ENCODE measurements around the gene ZNF282. TPM values are rescaled to one million over a fixed set of nuclear protein-coding genes. Genes with fewer than 3 reads are reported as not detected.

The ZNF282 gene
- total RNA-seq, 1 experiment from 2014 or later: 31.4 TPM

DNA sequence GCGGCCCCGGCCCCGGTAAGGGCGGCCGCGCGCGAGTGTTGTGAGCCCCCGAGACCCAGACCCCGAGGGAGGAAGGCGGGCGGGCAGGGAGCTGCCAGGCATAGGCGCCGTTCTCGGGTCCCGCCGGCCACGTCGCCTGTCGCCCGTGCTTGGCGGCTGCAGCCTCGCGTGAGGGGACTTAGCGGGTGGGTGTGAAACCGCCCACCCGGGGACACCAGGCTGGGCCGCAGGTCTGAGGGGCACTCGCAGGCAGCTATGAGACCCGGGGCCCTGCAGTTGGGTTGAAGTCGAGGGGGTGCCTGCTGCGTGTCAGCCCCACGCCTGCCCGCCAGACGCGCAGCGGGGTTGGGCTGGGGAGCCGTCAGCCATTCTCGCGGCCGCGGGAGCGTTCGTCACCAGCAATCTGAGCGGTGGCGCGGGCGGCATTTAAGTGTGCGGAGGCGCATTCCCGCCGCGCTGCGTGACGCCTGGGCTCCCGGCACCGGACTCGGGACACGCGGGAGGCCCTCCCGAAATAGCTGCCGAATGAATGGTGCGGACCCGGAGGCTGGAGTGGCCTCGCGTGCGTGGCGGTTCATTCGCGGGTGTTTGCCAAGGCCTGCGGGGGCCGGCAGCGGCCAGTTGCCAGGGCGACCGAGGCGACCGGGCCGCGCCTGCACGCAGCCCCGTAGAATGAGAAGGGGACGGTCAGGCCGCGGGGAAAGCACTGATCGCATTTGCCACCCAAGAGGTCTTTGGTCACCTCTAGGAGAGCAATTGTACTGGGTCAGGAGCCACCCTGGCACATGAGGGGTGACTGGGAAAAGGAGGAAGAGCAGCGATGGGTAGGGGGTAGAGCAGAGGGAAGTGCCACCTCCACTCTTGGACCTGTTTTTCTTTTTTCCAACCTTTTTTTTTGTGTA lies 47.3 kb upstream of the ZNF282 start:
- Histone ChIP-seq H3K4me1 (ENCODE audit: insufficient read depth, low read length) (peaks cover 35% of the 10 kb centered on the region), H2AFZ (ENCODE audit: low read length) (peak overlapping the region; percentile 79), H3K9ac (ENCODE audit: low read length) (peak overlapping the region; percentile 88), H3F3A (ENCODE audit: low read length, unreplicated experiment) (peaks cover 13% of the 10 kb centered on the region), H3K36me3 (ENCODE audit: low read depth, low read length) (no peaks in the 10 kb centered on the region), H4K20me1 (ENCODE audit: low read length) (no peaks in the 10 kb centered on the region), H3K9me2 (replicated peaks; ENCODE audit: low read length) (no peaks in the 10 kb centered on the region), H3K4me2 (ENCODE audit: low read length) (peak overlapping the region; percentile 93), H3K27me3 (ENCODE audit: low read length) (no peaks in the 10 kb centered on the region), H3K79me2 (ENCODE audit: low read length) (peaks cover 54% of the 10 kb centered on the region), H3K9me3 (ENCODE audit: low read length) (no peaks in the 10 kb centered on the region), H3K4me3 (ENCODE audit: low read length) (peak overlapping the region; percentile 92), H3K27ac (ENCODE audit: low read length) (peak overlapping the region; percentile 36)
- TF ChIP-seq, protein P1, sequence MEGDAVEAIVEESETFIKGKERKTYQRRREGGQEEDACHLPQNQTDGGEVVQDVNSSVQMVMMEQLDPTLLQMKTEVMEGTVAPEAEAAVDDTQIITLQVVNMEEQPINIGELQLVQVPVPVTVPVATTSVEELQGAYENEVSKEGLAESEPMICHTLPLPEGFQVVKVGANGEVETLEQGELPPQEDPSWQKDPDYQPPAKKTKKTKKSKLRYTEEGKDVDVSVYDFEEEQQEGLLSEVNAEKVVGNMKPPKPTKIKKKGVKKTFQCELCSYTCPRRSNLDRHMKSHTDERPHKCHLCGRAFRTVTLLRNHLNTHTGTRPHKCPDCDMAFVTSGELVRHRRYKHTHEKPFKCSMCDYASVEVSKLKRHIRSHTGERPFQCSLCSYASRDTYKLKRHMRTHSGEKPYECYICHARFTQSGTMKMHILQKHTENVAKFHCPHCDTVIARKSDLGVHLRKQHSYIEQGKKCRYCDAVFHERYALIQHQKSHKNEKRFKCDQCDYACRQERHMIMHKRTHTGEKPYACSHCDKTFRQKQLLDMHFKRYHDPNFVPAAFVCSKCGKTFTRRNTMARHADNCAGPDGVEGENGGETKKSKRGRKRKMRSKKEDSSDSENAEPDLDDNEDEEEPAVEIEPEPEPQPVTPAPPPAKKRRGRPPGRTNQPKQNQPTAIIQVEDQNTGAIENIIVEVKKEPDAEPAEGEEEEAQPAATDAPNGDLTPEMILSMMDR (conservative IDR thresholded peaks at IDR 0.05; ENCODE audit: low read depth, low read length): no peak
- TF ChIP-seq EZH2phosphoT487 (IDR thresholded peaks at IDR 0.05; ENCODE audit: borderline replicate concordance, low read length): no peak
- no peak for TF ChIP-seq EZH2 (IDR thresholded peaks at IDR 0.05; ENCODE audit: low read length, unreplicated experiment)
- POLR2A ChIA-PET (ENCODE audit: unreplicated experiment): interaction anchor here (0.5 to 0.7 kb wide), 2 partner anchors 40 to 48 kb away, joined by 3 read pairs; no protein-coding TSS in a partner anchor
- DNase-seq: peak; percentile 45
- CTCF ChIA-PET: interaction anchor here (0.5 to 0.6 kb wide), 3 partner anchors 56 to 82 kb away, joined by 3 to 4 read pairs (median 3); no protein-coding TSS in a partner anchor
- BruUV-seq (replicated peaks): no TSS peak
- peak; percentile 28 for ATAC-seq
- intact Hi-C loops (cut with micrococcal nuclease): loop anchor here (1.0 to 2.0 kb wide), 2 partner anchors 21 to 47 kb away; partner anchors contain the start of gene ZNF282

DNA sequence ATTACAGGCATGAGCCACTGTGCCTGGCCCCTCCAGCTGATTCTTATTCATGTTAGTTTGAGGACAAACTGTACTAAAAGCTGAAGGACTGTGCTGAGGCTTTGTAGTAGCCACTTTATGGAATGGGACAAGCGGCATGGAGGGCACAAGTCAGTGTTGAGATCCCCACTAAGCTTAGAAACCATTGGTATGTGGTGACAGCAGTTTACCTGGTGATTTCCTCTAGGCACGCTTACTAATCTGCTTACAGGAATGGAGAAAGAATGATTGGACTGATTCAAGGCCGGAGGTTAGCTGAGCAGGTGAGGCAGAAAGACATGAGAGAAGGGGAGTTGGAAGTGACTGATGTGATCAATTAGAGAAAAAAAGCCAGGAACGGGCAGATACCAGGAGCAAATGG lies 44.4 kb upstream of the ZNF282 start:
- BruUV-seq (replicated peaks): no TSS peak
- peaks cover 7% of the 10 kb centered on the region for H3K4me1 ChIP-seq (ENCODE audit: insufficient read depth, low read length)
- no peak overlapping the region for H3K4me2 ChIP-seq (ENCODE audit: low read length)
- no peaks in the 10 kb centered on the region for H3F3A ChIP-seq (ENCODE audit: low read length, unreplicated experiment)
- H3K36me3 ChIP-seq (ENCODE audit: low read depth, low read length): peaks cover 9% of the 10 kb centered on the region
- no peak for ATAC-seq
- ChIA-PET POLR2A (ENCODE audit: unreplicated experiment) (no interaction called here), CTCF (no interaction called here)
- peaks cover 61% of the 10 kb centered on the region for H3K79me2 ChIP-seq (ENCODE audit: low read length)
- no peak overlapping the region for H3K9ac ChIP-seq (ENCODE audit: low read length)
- H4K20me1 ChIP-seq (ENCODE audit: low read length): no peaks in the 10 kb centered on the region
- H3K9me2 ChIP-seq (replicated peaks; ENCODE audit: low read length): no peaks in the 10 kb centered on the region
- TF ChIP-seq EZH2phosphoT487 (IDR thresholded peaks at IDR 0.05; ENCODE audit: borderline replicate concordance, low read length): no peak
- no peak for TF ChIP-seq EZH2 (IDR thresholded peaks at IDR 0.05; ENCODE audit: low read length, unreplicated experiment)
- TF ChIP-seq, protein P1 (conservative IDR thresholded peaks at IDR 0.05; ENCODE audit: low read depth, low read length): no peak
- H2AFZ ChIP-seq (ENCODE audit: low read length): no peak overlapping the region
- intact Hi-C loops (cut with micrococcal nuclease): no loop called here
- H3K4me3 ChIP-seq (ENCODE audit: low read length): no peak overlapping the region
- H3K9me3 ChIP-seq (ENCODE audit: low read length): no peaks in the 10 kb centered on the region
- H3K27ac ChIP-seq (ENCODE audit: low read length): no peak overlapping the region
- no peak for DNase-seq
- no peaks in the 10 kb centered on the region for H3K27me3 ChIP-seq (ENCODE audit: low read length)

DNA sequence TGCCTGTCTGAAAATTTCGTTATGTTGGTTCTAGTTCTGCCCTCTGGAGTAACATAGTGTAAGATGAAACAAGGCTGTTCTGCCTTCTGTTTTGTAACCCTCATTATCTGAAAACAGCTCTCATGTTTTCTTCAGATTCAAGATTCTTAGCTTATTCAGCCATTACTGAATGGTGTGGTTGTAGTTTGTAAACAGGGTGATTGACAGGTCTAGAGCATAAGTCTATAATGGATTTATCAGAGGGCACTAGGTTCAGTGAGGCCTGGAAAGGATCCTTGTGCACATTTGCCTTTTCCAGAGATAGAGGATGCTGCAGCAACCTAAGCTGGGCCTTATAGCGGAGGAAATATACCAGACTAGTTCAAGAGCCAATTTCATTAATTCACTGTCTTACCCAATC lies 42.0 kb upstream of the ZNF282 start:
- no TSS peak for BruUV-seq (replicated peaks)
- Histone ChIP-seq H3K36me3 (ENCODE audit: low read depth, low read length) (peaks cover 9% of the 10 kb centered on the region), H3K9me2 (replicated peaks; ENCODE audit: low read length) (no peaks in the 10 kb centered on the region), H3F3A (ENCODE audit: low read length, unreplicated experiment) (no peaks in the 10 kb centered on the region), H3K4me2 (ENCODE audit: low read length) (no peak overlapping the region), H3K4me1 (ENCODE audit: insufficient read depth, low read length) (no peaks in the 10 kb centered on the region), H3K27ac (ENCODE audit: low read length) (no peak overlapping the region), H4K20me1 (ENCODE audit: low read length) (no peaks in the 10 kb centered on the region), H3K9ac (ENCODE audit: low read length) (no peak overlapping the region), H3K9me3 (ENCODE audit: low read length) (no peaks in the 10 kb centered on the region), H3K27me3 (ENCODE audit: low read length) (no peaks in the 10 kb centered on the region), H2AFZ (ENCODE audit: low read length) (no peak overlapping the region), H3K4me3 (ENCODE audit: low read length) (no peak overlapping the region), H3K79me2 (ENCODE audit: low read length) (peaks cover 54% of the 10 kb centered on the region)
- intact Hi-C loops (cut with micrococcal nuclease): no loop called here
- ChIA-PET CTCF (no interaction called here), POLR2A (ENCODE audit: unreplicated experiment) (no interaction called here)
- DNase-seq (no peak), ATAC-seq (no peak)
- TF ChIP-seq EZH2phosphoT487 (IDR thresholded peaks at IDR 0.05; ENCODE audit: borderline replicate concordance, low read length) (no peak), EZH2 (IDR thresholded peaks at IDR 0.05; ENCODE audit: low read length, unreplicated experiment) (no peak)
- TF ChIP-seq, protein P1 (conservative IDR thresholded peaks at IDR 0.05; ENCODE audit: low read depth, low read length): no peak
